Left lobe of liver (tissue), 2 donors: ENCODE results near the gene FSTL4. TPM values are rescaled to one million over a fixed set of nuclear protein-coding genes. Genes with fewer than 3 reads are reported as not detected.

Experiments
- ATAC-seq: fragments of 200-7000 bp; cut with Tn5 transposase; one replicate; pipeline ENCODE4 v1.9.1; 2020; ENCODE audit warnings: mild to moderate bottlenecking, moderate library complexity
- DNase-seq: peaks from one replicate; pipeline ENCODE4 v3.0.0-alpha.2; 2020; ENCODE audit warnings: low spot score
- total RNA-seq: library from RNA; stranded (reverse); gene quantifications from one replicate; pipeline ENCODE4 v1.2.1, GENCODE V29; 2021
- donor health status: DM: no; HTN: no; CAD: no; lungs with moderate emphysema.
- donor health status: DM: no; HTN: yes; CAD: no.

FSTL4 gene
- total RNA-seq, 1 donor from 2014 or later, result not detected

DNA sequence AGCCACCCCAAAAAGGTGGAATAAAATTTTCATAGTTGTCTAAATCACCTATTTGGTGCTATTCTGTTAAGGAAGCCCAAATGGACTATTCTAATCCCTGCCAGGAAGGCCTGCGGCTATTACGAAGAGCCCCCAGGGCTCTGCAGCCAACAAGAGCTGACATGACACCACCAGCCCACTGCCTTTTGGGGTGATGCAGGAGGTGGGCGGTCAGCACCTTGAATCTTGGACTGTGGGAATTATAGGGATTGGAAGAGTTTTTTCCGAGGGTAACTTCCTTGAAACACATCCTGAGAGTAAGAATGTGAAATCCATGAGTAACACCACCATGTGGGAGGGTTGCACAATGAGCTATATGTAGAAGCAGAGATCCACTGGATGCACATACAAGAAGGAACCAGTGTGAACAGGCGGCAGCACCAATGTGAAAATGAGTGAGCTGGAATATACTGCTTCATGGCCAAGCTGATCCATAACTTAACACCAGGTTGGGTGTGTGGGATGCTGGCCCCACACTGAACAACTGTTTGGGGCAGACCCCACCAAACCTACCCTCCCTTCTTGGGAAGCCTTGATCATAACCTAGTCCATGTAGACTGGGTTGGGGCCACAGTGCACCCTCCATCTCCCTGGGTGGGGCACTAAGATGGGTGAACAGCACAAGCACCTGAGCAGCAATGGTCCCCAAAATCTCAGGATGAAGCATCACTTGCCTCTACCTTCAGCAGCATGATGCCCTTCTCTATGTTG is 239.0 kb downstream of the FSTL4 start:
- DNase-seq, result peak; percentile 21
- ATAC-seq, result no peak

DNA sequence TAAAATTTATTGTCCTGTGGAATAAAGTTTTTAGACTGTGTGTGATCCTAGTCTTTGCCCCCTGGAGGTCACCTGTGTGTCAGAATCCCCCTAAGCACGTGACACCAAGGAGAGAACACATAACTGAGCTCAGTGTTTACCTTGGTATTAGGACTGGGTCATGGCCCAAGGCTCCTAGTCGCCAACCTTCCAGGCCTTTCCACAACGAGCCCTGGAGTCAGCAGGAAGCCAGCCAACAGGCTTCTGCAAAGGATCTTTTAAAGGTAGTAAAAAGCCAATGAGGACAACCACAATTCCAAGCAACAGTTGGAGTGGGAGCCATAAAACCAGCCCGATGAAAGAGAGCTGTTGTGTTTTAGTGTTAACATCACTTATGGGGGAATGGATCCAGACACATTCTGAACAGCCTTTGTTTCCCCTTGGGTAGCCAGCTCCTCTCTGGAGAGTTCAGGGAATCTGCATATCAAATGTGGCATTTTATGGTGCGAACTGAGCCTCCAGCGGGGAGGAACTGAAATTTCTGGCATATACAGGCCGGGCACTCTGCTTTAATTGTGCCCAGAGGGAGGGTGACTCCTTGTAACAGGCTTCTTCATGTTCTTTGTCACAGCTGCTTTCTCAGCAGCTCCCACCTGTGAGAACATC is 239.9 kb downstream of the FSTL4 start:
- ATAC-seq, result no peak
- peak; percentile 4 for DNase-seq

DNA sequence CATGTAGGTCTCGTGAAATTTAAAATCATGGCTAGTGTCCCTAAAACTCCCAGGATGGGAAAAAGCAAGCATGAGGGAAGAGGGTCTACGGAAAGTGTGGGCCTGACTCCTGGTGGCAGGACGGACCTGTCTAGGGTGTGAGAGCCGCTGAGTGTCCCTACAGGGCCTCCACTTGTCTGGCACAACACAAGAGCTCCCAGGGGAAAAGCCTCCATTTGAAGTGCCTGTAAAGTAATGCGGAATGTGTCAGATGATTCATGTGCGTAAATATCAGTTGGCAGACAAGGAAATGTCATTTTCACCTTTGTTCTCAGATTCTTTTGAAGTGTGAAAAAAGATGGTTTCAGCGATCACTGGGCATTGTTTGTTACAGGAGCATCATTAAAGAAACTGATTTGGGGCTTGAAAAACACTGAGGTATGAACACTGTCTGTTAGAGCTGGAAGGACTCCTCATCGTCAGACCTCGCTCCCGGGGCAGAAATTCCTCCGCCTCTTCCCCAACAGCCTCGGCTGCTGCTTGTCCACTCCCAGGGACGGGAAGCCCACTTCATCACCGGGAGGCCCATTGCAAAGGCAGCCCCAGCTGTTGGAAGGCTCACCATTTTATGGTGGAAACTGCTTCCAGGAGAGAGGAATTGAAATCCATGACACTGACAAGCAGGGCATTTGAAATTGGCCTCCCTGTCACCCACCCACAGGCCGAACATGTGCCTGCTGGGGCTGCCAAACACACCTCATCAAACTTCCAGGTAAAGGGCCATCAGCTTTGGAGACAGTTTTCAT is 240.8 kb downstream of the FSTL4 start:
- no peak for ATAC-seq
- DNase-seq, result peak; percentile 15

DNA sequence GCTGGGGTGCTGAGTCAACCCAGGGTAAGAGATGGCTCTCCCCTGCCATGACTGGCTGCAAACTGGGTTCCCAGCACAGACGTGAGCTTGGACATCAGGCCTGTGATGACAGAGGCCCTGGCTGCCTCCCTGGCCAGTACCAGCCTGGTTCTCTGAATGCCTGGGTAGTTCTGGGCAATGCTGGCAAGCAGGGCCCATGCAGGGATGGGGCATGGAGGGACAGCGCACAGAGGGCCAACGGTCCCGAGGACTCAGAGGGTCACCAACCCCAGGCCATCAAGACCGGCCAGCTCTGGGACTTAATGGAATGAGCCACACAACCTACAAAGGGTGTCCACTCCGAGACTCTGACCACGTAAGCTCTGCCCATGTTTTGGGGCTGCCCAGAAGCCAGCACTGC is 241.4 kb downstream of the FSTL4 start:
- DNase-seq (peak; percentile 31), ATAC-seq (no peak)

DNA sequence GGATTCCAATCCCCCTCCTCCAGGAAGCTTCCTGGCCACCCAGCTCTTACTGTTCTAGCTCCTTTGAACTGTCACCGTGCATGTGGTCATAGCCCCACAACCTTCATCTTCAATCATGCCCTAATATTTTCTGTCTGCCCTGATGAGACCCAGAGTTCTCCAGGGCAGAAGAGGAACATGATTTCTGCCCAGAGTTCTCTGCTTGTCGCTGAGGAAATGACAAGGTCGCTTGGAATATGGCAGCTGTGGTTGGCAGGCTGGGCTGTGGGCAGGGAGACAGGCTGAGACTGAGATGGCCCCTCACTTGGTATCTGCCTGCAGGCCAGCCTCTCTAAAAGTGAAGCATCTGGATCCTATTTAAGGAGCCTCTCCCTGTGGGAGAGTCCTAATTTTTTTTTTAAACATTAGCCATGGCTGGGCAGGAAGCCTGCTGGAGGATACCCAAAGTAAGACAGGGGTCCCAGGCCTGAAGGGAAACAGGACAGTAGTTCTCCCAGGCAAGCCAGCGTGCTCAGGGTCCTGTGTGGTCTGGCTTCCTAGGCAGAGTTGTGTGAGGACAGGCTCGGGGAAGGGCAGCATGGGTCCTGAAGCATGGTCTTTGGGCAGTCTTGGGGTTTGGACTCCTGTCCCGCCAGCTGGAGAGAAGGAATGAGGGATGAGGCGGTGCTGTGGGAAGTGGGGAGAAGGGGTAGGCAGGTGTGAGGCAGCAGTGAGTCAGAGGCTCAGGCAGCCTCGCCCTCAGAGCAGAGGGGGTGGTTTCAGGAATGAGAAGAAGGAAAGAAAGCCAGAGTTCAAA is 242.1 kb downstream of the FSTL4 start:
- DNase-seq (peak; percentile 18), ATAC-seq (no peak)

DNA sequence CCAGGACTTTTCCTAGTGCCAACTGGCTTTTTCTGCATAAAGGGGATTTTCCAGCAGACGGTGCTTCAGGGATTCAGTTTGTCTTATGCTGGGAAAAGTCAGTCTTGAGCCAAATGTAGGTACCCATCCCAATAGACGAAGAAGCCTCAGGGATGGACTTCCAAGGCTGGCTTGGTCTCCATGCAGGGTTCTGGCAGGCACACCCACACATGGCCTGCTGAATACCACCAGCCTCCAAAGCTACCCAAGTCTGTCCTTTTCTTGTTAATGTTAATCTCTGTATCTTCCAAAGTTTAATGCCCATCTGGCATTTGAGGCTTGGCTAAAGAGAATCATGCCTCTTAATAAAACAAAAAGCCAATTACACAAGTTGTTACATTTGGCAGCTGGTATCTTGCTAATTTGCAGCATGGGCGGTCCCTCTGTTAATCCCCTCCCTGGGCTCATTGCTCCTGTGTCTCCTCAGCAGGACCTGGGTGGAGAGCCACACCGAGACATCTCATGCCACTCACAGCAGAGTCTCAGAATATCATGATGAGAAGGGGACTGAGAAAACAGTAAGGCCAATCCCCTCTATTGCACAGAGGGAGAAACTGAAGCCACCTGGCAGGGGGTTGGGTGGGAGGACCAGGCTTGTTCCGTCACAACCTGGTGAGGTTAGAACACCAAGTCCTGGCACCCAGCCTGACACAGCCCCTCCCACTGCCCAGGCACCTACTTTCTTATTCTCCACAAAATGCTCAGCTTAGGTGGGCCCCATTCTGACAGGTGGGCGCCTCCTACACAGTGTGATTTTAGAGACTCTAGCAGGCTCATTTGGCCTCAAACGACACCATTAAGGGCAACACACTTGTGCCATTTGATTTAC is 243.2 kb downstream of the FSTL4 start:
- DNase-seq, result no peak
- no peak for ATAC-seq

DNA sequence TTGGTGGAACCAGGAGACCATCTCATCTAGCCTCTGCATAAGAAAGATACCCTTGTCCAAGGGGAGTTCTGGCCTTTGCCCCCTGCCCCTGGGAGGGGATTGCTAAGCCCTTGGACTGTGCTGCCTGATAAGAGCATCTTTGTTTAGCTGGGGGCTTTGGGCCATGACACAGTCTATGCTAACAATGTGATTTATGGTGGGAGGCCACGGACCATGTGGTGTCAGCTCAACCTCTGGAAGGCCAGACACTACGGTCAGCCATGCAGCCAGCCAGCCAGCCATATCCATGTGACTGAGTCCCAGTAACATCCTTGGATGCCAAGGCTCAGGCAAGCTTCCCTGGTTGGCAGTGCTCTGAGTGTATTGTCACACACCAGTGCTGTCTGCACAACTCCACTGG is 244.4 kb downstream of the FSTL4 start:
- no peak for DNase-seq
- ATAC-seq, result no peak

DNA sequence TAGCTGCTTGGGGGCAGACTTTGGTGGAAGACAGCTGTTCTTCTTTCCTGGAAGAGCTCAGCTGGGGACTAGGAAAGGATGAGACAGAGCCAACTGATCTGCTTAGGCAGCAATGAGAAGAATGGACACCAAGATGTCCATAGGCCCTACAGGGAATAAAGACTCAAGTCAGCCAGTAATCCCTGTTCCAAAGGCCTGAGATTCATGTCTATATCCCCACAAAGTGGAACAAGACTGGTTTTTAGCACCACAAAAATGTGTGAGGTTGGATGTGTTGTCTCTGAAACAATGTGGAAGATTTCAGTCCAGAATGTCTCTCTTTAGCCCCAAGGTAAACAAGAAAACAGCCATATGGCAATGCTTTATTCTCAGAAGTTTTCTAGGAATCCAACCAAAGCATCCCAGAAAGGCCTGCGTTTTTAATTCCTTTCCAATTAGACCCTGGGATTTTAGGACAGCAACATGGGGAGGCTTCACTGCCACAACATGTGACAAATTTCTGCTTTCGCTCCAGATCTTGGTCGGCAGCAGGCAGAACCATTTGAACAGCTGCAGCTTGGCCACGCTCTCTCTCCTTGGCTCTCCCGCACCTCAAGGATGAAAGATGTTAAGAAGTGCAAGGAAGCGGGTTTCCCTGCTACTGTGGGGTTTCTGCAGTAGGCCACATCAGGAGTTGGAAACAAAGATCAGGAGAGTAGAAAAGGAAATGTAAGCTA is 245.1 kb downstream of the FSTL4 start:
- DNase-seq, result no peak
- no peak for ATAC-seq

DNA sequence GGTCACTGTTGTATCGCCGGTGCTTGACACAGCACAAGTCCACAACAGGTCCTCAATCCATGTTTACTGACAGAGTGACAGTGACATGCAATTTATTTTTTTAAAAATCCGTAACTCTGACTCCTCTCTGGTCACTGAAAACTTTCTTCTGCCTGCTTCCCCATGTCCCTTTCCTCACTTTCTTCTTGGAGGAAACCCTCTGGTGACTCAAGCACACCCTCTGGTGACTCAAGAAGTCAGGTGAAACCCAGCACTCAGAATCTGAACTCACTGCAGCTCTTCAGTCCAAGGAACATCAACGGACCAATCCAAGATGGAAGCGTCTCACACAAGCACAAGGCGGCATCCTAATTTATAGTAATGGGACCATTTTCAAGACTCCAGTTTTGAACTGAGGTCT is 245.9 kb downstream of the FSTL4 start:
- DNase-seq (no peak), ATAC-seq (no peak)

DNA sequence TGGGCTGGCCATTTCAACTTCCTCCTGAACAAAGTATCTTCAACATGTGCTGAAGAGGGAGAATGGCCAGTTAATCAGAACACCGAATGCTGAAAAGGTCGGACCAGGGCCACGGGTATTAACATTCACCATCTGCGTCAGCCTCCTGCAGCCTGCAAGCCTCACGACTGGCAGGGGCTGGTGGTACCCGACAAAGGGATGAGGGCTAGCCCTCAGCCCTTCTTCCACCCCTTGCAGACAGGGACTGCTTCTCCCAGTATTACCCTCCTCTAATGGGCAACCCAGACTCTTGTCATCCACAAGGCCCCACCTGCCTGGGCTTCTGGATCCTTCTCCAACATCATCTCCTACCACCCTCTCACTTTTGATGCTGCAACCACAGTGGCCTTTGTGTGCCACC is 246.6 kb downstream of the FSTL4 start:
- ATAC-seq (no peak), DNase-seq (no peak)

DNA sequence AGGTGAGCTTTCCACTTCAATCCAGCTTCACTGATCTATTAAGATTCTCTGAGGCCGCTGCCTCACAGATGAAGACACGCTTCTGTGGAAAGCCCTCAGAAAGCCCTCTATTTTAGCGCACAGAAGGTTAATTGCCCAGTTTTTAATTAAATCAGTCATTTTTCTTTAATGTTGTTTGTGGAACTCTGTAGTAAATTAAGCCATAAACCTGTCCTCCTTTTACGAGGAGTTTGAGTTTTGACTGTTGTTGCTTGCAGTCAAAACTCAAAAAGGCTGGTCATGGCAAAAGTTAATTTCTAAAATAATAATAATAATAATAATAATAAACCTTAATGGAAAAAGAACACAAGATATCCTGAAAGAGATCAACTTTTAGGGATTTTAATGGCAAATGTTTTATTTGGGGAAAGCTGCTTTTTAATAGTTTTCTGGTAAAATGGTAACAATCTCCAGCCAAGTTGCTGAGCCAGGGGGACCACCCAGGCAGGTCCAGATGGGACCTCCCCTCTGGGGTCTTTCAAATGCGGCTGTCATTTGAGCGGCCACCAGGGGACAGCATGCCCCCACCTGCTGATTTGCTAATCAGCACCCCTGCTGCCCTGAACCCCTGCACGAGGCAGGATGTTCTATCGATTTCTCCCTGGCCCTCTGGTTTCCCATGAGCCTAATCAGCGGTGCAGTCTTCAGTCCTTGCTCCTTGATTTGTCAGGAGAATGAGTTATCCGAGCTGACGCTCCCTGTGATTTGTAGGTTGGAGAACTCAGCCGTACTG is 247.2 kb downstream of the FSTL4 start:
- DNase-seq (no peak), ATAC-seq (no peak)

DNA sequence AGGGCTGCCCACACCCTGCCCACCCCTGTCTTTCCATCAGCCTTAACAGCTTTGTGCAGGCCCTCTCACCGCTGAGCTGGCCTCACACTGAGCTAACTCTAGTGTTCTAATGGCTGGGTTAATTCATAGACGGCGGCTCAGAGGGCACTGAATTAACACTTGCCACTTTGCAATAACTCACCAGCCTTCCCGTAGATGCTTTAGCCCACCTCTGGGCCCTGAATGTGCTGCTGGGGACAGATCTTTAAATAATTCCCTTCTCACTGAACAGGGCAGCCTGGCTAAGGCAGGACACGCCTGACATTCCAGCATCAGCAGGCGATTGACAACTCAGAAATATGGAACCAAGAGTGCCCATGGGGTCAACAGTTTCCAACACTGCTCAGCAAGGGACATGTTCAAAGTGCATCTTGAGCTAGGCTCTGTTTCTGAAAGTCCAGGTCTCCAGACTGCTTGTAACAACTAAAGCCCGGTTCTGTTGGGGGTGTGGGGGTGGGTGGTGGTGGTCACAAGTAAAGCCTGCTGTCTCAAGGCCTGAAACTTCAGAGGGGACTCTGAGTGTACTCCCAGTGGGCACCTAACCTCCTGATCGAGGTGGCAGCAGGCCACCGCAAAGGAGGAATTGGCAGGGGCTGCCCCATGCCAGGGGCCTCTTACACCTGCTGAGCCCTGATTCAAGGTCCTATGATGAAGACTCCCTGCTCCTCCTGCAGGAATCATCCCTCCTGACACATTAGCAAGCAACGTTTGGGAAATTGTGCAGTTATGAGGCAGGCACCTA is 248.3 kb downstream of the FSTL4 start:
- DNase-seq (no peak), ATAC-seq (no peak)

DNA sequence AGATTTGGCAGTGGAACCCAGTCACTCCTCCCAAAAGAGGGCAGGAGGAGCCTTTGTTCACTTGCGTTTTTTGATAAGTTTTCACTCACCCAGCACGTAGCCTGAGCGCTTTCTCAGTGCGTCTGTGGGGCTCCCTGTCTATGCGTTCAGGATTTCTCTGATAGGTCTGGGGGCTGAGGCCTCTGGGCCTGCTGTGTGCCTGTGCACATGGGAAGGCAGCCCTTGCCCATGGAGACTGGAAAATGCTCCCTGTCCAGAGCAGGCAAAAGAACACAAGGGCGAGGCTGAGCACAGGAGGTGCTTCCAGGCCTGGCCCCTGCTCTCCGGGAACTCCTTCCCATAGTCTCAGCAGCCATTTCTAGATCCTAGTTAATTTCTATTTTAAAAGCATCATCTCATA is 249.9 kb downstream of the FSTL4 start:
- no peak for ATAC-seq
- peak; percentile 16 for DNase-seq

DNA sequence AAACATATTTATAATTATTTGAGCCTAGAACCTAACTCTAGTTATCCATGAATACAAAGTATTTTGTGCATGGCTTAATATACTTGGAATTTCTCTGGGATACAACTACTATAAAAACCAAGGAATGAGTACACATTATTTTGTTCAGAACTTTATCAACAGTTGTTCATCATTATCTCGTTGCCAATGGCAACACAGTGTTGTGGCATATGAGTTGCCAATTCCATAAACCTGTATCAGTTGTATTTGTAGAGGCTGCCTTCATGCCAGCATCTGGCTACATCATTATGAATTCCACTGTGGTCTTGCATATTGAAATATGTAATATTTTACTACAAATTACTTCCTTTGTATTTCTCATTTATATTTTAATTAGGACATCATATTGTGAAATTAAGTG is 250.4 kb downstream of the FSTL4 start:
- ATAC-seq, result no peak

DNA sequence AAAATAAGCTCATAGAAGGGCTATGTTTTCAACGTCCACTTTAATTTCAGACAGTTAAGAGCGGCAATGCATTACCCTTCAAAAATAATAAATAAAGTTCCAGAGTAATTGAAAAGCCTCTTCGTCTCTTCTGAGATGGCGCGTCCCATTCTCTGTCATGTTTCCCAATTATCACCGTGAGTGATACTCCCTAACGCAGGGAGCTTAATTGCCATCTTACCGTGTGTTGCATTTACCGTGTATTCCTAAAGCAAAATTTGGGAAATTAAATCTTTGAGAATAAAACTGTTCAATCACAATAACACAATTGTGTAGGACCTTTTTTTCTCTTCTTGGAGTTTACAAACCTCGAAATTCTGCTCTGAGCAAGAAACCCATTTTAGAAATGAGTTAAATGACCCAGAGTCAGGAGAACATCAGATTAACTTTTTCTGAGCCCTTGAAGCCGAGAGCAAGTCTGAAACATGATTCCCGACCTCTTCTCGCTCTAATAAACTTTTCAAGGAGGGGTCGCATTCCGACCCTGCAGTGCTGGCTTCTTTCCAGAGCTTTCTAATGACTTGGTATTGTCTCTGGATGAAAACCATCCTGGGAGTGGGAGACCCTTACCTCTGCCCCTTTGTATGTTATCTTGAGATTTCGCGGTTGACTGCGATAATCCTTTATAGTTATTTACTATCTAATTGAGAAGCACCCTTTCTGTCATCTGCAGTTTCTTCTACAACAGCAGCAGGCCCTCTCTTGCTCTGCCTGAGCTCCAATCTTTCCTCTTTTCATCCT is 251.5 kb downstream of the FSTL4 start:
- DNase-seq (no peak), ATAC-seq (no peak)

More for the DNA sequence above, 250.4 kb downstream of the FSTL4 start:
- no peak for DNase-seq

DNA sequence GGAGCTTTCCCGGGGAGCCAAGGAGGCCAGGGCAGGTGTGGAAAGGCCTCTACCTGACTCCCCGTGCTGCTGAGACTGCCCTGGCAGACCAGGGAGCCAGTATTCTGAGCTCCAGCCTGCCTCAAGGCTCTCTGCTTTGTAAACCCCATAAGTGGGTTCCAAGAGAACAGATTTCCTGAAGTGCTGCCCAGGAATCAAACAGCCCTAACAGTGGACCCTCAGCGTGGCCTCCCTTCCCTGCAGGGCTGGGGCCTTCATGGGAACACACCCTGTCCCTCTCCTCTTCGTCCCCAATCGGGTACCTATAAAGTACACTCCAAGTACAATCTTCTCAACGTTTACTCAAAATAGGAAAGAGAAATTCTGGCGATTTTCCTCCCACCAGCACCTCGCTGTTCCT is 252.5 kb downstream of the FSTL4 start:
- ATAC-seq (no peak), DNase-seq (peak; percentile 27)

DNA sequence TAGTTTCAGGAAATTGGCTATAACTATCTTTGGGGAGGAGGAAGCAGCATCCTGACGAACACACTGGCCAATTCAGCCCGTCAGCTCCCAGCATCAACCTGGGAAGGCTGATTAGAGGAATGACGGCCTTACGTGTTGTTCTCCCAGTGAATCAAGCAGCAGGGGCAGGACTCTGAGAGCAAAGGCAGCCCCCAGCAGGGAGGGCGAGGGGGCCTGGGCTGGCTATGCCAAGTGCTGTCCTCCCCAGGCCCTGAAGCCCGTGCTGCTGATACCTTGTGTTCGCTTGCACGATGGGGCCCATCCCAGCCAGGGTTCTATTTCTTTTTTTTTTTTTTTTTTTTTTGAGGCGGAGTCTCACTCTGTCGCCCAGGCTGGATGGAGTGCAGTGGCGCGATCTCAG is 254.1 kb downstream of the FSTL4 start:
- ATAC-seq (no peak), DNase-seq (peak; percentile 14)
